SW 1271 (cell line): ENCODE data around the gene OSGEP.
A peak's percentile ranks its signal among the peaks of the same experiment; 100 is the strongest.

Experiments
- DNase-seq, 2 experiments: peaks; one replicate each; lab custom pipeline; 2025; lab: John Stamatoyannopoulos, UW

OSGEP gene

GRCh38 chr14:20454516-20455354 is at the start of gene OSGEP, which contains the start of gene APEX1:
Gene OSGEP, minus strand, starts transcription at chr14:20454812. Its CDS starts 129 bp downstream, at chr14:20454683.
Gene APEX1, plus strand, starts transcription at chr14:20455226. Its CDS starts 420 bp downstream, at chr14:20455646.
- peak; percentile 94 to 98 for DNase-seq

GRCh38 chr14:20503898-20504297 is 49.3 kb upstream of the OSGEP start:
- no peak for DNase-seq

GRCh38 chr14:20501346-20501745 is 46.7 kb upstream of the OSGEP start:
- DNase-seq = no peak

- no peak for DNase-seq
These were observed 45.3 kb upstream of the OSGEP start for GRCh38 chr14:20499881-20500280.

GRCh38 chr14:20499108-20499507 is 44.5 kb upstream of the OSGEP start:
- DNase-seq = no peak

- no peak for DNase-seq
These were observed 44.0 kb upstream of the OSGEP start for GRCh38 chr14:20498622-20499021.

GRCh38 chr14:20494935-20495766 is 40.5 kb upstream of the OSGEP start:
- DNase-seq = no peak

- DNase-seq = no peak
These were observed 39.0 kb upstream of the OSGEP start for GRCh38 chr14:20493634-20494033.

GRCh38 chr14:20492486-20492885 is 37.9 kb upstream of the OSGEP start:
- DNase-seq = no peak

GRCh38 chr14:20490563-20490962 is 36.0 kb upstream of the OSGEP start:
- no peak for DNase-seq

- no peak for DNase-seq
These were observed 34.7 kb upstream of the OSGEP start for GRCh38 chr14:20489093-20489994.

- DNase-seq = no peak
These were observed 32.7 kb upstream of the OSGEP start for GRCh38 chr14:20487396-20487725.

- DNase-seq = no peak
These were observed 32.2 kb upstream of the OSGEP start for GRCh38 chr14:20486684-20487395.

GRCh38 chr14:20485900-20486299 is 31.3 kb upstream of the OSGEP start:
- DNase-seq = no peak

GRCh38 chr14:20482382-20482781 is 27.8 kb upstream of the OSGEP start:
- DNase-seq = no peak

- DNase-seq = no peak
These were observed 24.3 kb upstream of the OSGEP start for GRCh38 chr14:20478894-20479293.

- peak; percentile 34 to 70 for DNase-seq
These were observed 22.7 kb upstream of the OSGEP start for GRCh38 chr14:20477211-20477876.

GRCh38 chr14:20476776-20477175 is 22.2 kb upstream of the OSGEP start:
- DNase-seq = no peak

GRCh38 chr14:20472536-20473169 is 18.0 kb upstream of the OSGEP start:
- no peak for DNase-seq

- peak in 1 of 2 experiments; percentile 35 for DNase-seq
These were observed 15.9 kb upstream of the OSGEP start for GRCh38 chr14:20470603-20470901.
